A549 (cell line): Measurements from ENCODE around the gene CTSF. TPM values are rescaled to one million over a fixed set of nuclear protein-coding genes. Genes with fewer than 3 reads are reported as not detected.
A peak's percentile ranks its signal among the peaks of the same experiment; 100 is the strongest.
"Not testable (repeated sequence)": the region's sequence is repeated elsewhere in the genome, so short reads cannot be mapped to it uniquely, and the experiment has no call there.

Source experiments
- ATAC-seq, 2 experiments: fragments of 200-7000 bp in 1 of 2; fragments of >200 bp in 1 of 2; cut with Nextera tagmentation in 1 of 2; cut with Tn5 transposase in 1 of 2; 3 replicates each; pipeline versions ENCODE4 v1.8.0 to v1.9.1; 2018 to 2020; ENCODE audit warnings: mild to moderate bottlenecking in 1 of 2, moderate library complexity in 1 of 2
- CTCF ChIA-PET: fragments of 300-600 bp; sonication (Branson Sonifier 250); formaldehyde crosslinking; extraction: SDS; loops from one replicate; lab custom pipeline; 2021; ENCODE audit warnings: antibody characterized with exemption, inconsistent platforms; lab: Yijun Ruan, JAX
- POLR2A ChIA-PET: fragments of 350-600 bp; formaldehyde crosslinking; extraction: SDS; loops from one replicate; lab custom pipeline; 2021; ENCODE audit warnings: antibody characterized with exemption, inconsistent platforms; lab: Yijun Ruan, JAX
- DNase-seq, 2 experiments: peaks; one replicate each; pipeline versions ENCODE4 v3.0.0 to v3.0.0-alpha.2; 2011 to 2016; ENCODE audit warnings: low read depth in 1 of 2, low spot score in 1 of 2
- FAIRE-seq: peaks from 2 replicates; lab custom pipeline; 2011; peaks lifted over from hg19 to GRCh38; lab: Jason Lieb, UNC
- H3K27ac ChIP-seq, 2 experiments: fragments of >200 bp; sonication (Bioruptor Twin); formaldehyde crosslinking; 3 replicates each; pipeline ENCODE4 v1.5.1; 2016 to 2017
- H3K4me1 ChIP-seq: fragments of >200 bp; sonication (Bioruptor Twin); formaldehyde crosslinking; 3 replicates; pipeline ENCODE4 v1.6.1; 2016
- H3K4me2 ChIP-seq: fragments of >200 bp; sonication (Bioruptor Twin); formaldehyde crosslinking; 3 replicates; pipeline ENCODE4 v1.6.1; 2016
- H3K4me3 ChIP-seq: fragments of >200 bp; sonication (Bioruptor Twin); formaldehyde crosslinking; 3 replicates; pipeline ENCODE4 v1.5.1; 2016
- H3K9me3 ChIP-seq: fragments of >200 bp; sonication (Bioruptor Twin); formaldehyde crosslinking; 3 replicates; pipeline ENCODE4 v1.6.1; 2016
- BCL3 ChIP-seq: fragments of >200 bp; sonication (Bioruptor Twin); formaldehyde crosslinking; IDR thresholded peaks from 3 replicates; pipeline ENCODE4 v1.6.1; 2016
- CBX2 ChIP-seq: fragments of 200-600 bp; sonication (generic); IDR thresholded peaks from 2 replicates; pipeline ENCODE4 v1.6.1; 2016; ENCODE audit warnings: low read depth, mild to moderate bottlenecking, borderline replicate concordance
- CHD2 ChIP-seq: fragments of 150-350 bp; IDR thresholded peaks from 2 replicates; pipeline ENCODE4 v1.6.1; 2014; ENCODE audit warnings: low read length; ENCODE audit not compliant: partially characterized antibody
- EHF ChIP-seq: fragments of 250-450 bp; sonication (Bioruptor Pico); IDR thresholded peaks from 2 replicates; pipeline ENCODE4 v1.5.0; 2020; ENCODE audit warnings: mild to moderate bottlenecking
- FOSL2 ChIP-seq, 2 experiments: fragments of 450-650 bp in 1 of 2; fragments of >200 bp in 1 of 2; sonication (Bioruptor Twin) in 1 of 2; formaldehyde crosslinking; IDR thresholded peaks; 2 replicates each; pipeline versions ENCODE4 v1.5.0 to v1.6.1; 2016 to 2020; ENCODE audit warnings: mild to moderate bottlenecking in 1 of 2, moderate library complexity in 1 of 2
- HMGXB4 ChIP-seq: fragments of 250-450 bp; sonication (Bioruptor Pico); IDR thresholded peaks from 2 replicates; pipeline ENCODE4 v1.5.0; 2021; ENCODE audit warnings: mild to moderate bottlenecking, moderate library complexity, borderline replicate concordance
- HOXA7 ChIP-seq: fragments of 250-450 bp; sonication (Bioruptor Pico); IDR thresholded peaks from 2 replicates; pipeline ENCODE4 v1.5.0; 2020; ENCODE audit warnings: mild to moderate bottlenecking, moderate library complexity
- JUNB ChIP-seq: fragments of >200 bp; sonication (Bioruptor Twin); formaldehyde crosslinking; IDR thresholded peaks from 2 replicates; pipeline ENCODE4 v1.6.1; 2016
- KDM5A ChIP-seq: fragments of 200-600 bp; sonication (generic); IDR thresholded peaks from 2 replicates; pipeline ENCODE4 v1.6.1; 2016; ENCODE audit warnings: antibody characterized with exemption, mild to moderate bottlenecking
- MAZ ChIP-seq: fragments of 150-350 bp; IDR thresholded peaks from 2 replicates; pipeline ENCODE4 v1.6.1; 2014; ENCODE audit warnings: antibody characterized with exemption, low read depth, low read length, borderline replicate concordance
- NFE2L2 ChIP-seq: fragments of 150-350 bp; conservative IDR thresholded peaks from 2 replicates; pipeline ENCODE4 v1.6.1; 2014; ENCODE audit warnings: low read length
- RAD21 ChIP-seq, 2 experiments: fragments of >200 bp in 1 of 2; sonication (Bioruptor Twin) in 1 of 2; formaldehyde crosslinking in 1 of 2; IDR thresholded peaks in 1 of 2; conservative IDR thresholded peaks in 1 of 2; 2 replicates in 1 of 2; 3 replicates in 1 of 2; pipeline ENCODE4 v1.6.1; 2012 to 2018; ENCODE audit warnings: inconsistent platforms in 1 of 2
- RFX5 ChIP-seq: fragments of 450-650 bp; IDR thresholded peaks from 2 replicates; pipeline ENCODE4 v1.7.1; 2014; ENCODE audit warnings: antibody characterized with exemption, mild to moderate bottlenecking, moderate library complexity
- RNF2 ChIP-seq: fragments of 200-600 bp; sonication (generic); IDR thresholded peaks from 2 replicates; pipeline ENCODE4 v1.6.1; 2016; ENCODE audit warnings: low read depth, mild to moderate bottlenecking, antibody characterized with exemption, moderate library complexity, borderline replicate concordance
- WGBS: methylation state at CpG from one replicate; pipeline ENCODE4 v1.1.6; 2017; ENCODE audit errors: missing lambda C conversion rate; 5-methylcytosine and 5-hydroxymethylcytosine counted together
- polyA plus RNA-seq, 4 experiments: library from polyadenylated mRNA; depleted of rRNA in 3 of 4; stranded (reverse); fragments of >200 nt; fragmentation: RNase III in 1 of 4; extraction: RNeasy Plus Mini Kit Qiagen cat#74134 plus additional on column Dnase treatment in 1 of 4; gene quantifications; 2 replicates in 3 of 4; 3 replicates in 1 of 4; pipeline ENCODE4 v1.2.3, GENCODE V29; 2011 to 2017

CTSF gene
- polyA plus RNA-seq, 2 of the 4 experiments (the other 2 are of a cell fraction), result 19.2 to 29.8 TPM

DNA sequence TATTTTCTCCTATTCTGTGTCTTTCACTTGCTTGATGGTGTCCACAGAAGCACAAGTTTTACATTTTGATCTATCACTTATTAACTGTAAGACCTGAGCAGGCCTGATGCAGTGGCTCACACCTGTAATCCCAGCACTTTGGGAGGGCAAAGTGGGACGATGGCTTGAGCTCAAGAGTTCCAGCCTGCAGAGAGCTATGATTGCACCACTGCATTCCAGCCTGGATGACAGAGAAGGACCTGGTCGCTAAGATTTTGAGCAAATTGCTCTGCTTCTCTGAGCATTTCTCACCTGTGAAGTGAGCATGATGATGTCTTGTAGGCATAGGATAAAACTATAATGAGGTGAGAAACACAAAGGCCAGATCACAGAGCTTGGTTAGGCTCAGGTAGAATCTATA, 17.7 kb upstream of the CTSF start:
- Histone ChIP-seq H3K4me2 (no peak overlapping the region), H3K27ac (no peak overlapping the region), H3K4me3 (no peak overlapping the region), H3K4me1 (no peaks in the 10 kb centered on the region), H3K9me3 (peaks cover 5% of the 10 kb centered on the region; the same call in 1 of the 3 replicates)
- WGBS, result 13% methylated on average over 2 of the region's 2 CpGs
- TF ChIP-seq NFE2L2, result no peak
- no peak for TF ChIP-seq CBX2
- no peak for TF ChIP-seq CHD2
- ATAC-seq (peak in 1 of 2 experiments; percentile 25; a peak in 2 of 6 replicates), FAIRE-seq (no peak), DNase-seq (no peak)
- ChIA-PET CTCF (interaction anchor here (0.8 to 1.5 kb wide), 3 partner anchors 20 to 92 kb away, joined by 4 to 6 read pairs (median 5); partner anchors contain the start of gene RBM4), POLR2A (interaction anchor here (1.0 kb wide), 1 partner anchor 31 kb away, joined by 3 read pairs; the partner anchor contains the start of gene RBM14)

- not testable (repeated sequence) for FAIRE-seq, H3K27ac ChIP-seq, H3K4me1 ChIP-seq, H3K4me3 ChIP-seq, DNase-seq, ATAC-seq, H3K9me3 ChIP-seq, H3K4me2 ChIP-seq
- 64% methylated on average over 1 of the region's 1 CpG for WGBS
- ChIA-PET CTCF (interaction anchor here (0.8 to 1.5 kb wide), 2 partner anchors 52 to 93 kb away, joined by 4 to 6 read pairs; partner anchors contain the start of gene RBM4), POLR2A (interaction anchor here (1.0 kb wide), 1 partner anchor 31 kb away, joined by 3 read pairs; the partner anchor contains the start of gene RBM14)
Measured at GRCh38 chr11:66585447-66585846, 17.0 kb upstream of the CTSF start.

DNA sequence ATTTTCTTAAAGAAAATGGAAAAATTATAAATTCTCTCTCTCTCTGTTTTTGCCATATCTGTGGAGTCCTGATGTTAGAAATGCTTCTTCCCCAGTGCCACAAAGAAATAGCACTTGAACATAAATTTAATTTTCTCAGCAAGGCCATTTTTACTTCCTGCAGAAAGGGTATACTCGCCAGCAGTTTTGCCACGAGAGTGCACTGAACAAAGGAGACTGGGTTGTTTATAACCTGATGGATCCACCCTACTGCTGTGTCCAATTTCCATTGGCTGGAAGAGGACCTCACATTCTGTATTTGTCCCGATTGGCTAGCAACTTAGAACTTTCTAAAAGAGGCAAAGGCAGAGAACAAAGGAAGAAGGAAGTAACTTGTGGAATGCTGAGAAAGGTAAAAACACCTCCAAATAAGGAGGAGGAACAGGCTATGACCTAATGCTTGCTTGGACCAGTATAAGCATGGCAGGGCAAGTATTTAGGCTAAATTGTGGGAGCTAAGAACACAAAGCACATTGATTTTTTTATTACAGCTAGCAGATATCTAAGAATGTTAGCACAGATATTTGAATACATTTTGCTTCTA, 14.2 kb upstream of the CTSF start:
- POLR2A ChIA-PET, result not testable (repeated sequence)

GRCh38 chr11:66581261-66581660, 12.9 kb upstream of the CTSF start:
- ChIA-PET POLR2A (no interaction called here), CTCF (interaction anchor here (0.6 to 6.9 kb wide), 5 partner anchors 12 to 1250 kb away, joined by 3 to 89 read pairs (median 15); partner anchors contain the start of genes CCDC87, CCS, CTSF and RBM4B)
- WGBS, result 60% methylated on average over 3 of the region's 3 CpGs
- ATAC-seq (no peak), DNase-seq (no peak), FAIRE-seq (no peak)
- Histone ChIP-seq H3K27ac (no peak overlapping the region), H3K4me3 (no peak overlapping the region), H3K4me1 (peaks cover 4% of the 10 kb centered on the region; the same call in 2 of the 3 replicates), H3K4me2 (no peak overlapping the region), H3K9me3 (0 out of 3 replicates have a peak, but pooled peaks cover 5% of the 10 kb centered on the region)
- TF ChIP-seq HMGXB4 (CRISPR knock-in tag), result no peak
- no peak for TF ChIP-seq RFX5
- TF ChIP-seq NFE2L2, result no peak
- no peak for TF ChIP-seq JUNB
- no peak for TF ChIP-seq HOXA7 (CRISPR knock-in tag)
- no peak for TF ChIP-seq RAD21 (conservative IDR thresholded peaks at IDR 0.05 in 1 of 2, IDR thresholded peaks at IDR 0.05 in 1 of 2)

More for the DNA sequence above, 14.2 kb upstream of the CTSF start:
- WGBS, result 50% methylated on average over 3 of the region's 3 CpGs
- not testable (repeated sequence) for H3K9me3 ChIP-seq, H3K4me1 ChIP-seq, ATAC-seq, H3K4me3 ChIP-seq, FAIRE-seq, H3K27ac ChIP-seq, H3K4me2 ChIP-seq
- CTCF ChIA-PET, result interaction anchor here (6.9 kb wide), 1 partner anchor 11 kb away, joined by 89 read pairs; the partner anchor contains the start of genes CCDC87 and CCS
- peak in 1 of 2 experiments; percentile 25 for DNase-seq

DNA sequence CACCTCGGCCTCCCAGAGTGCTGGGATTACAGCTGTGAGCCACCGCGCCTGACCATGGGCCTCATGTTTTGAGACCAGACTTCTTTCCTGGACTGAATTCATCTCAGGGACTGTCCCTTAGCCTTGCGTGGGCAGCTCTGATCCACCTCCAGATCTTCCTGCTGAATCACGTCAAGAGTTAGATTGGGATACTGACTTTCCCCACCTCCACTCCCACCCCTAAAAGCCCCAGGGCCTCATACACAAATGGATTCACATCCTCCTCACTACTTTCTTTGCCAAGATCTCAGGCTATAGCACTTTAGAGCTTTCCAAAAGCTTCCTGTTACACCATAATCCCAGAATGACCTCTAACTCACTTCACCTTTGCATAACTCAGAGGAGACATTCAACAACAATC, 12.4 kb upstream of the CTSF start:
- TF ChIP-seq MAZ, result no peak
- no peak for TF ChIP-seq KDM5A
- TF ChIP-seq CHD2, result no peak
- TF ChIP-seq EHF (CRISPR knock-in tag), result no peak
- no peak for TF ChIP-seq HMGXB4 (CRISPR knock-in tag)
- no peak for TF ChIP-seq BCL3
- TF ChIP-seq FOSL2 (IDR thresholded peaks at IDR 0.05), result no peak
- no peak for TF ChIP-seq FOSL2 (CRISPR knock-in tag; IDR thresholded peaks at IDR 0.05)
- no peak for TF ChIP-seq RNF2
- no peak for ATAC-seq
- 0 out of 3 replicates have a peak, but pooled peaks cover 5% of the 10 kb centered on the region for H3K9me3 ChIP-seq
- DNase-seq, result no peak
- FAIRE-seq, result no peak
- H3K4me2 ChIP-seq, result no peak overlapping the region
- ChIA-PET POLR2A (no interaction called here), CTCF (interaction anchor here (0.6 to 6.9 kb wide), 5 partner anchors 11 to 1249 kb away, joined by 3 to 89 read pairs (median 15); partner anchors contain the start of genes CCDC87, CCS, CTSF and RBM4B)
- WGBS, result 94% methylated on average over 5 of the region's 5 CpGs
- no peak overlapping the region for H3K27ac ChIP-seq
- H3K4me3 ChIP-seq, result no peak overlapping the region
- H3K4me1 ChIP-seq, result peaks cover 4% of the 10 kb centered on the region; the same call in 2 of the 3 replicates
